Activated CD8-positive, alpha-beta memory T cell treated with anti-CD3 and anti-CD28 coated beads, Interleukin-2, amount 50 U/mL, for 4 hours (primary cell): ENCODE data around the gene KRT74.

ENCODE experiments used
- DNase-seq: peaks from one replicate; pipeline ENCODE4 v3.0.0-alpha.2; 2020

The KRT74 gene

GRCh38 chr12:52533686-52534470, 39.8 kb downstream of the KRT74 start:
- no peak for DNase-seq

GRCh38 chr12:52532636-52533035, 41.0 kb downstream of the KRT74 start:
- DNase-seq, result no peak

GRCh38 chr12:52531566-52532300, 41.9 kb downstream of the KRT74 start:
- DNase-seq, result no peak

- no peak for DNase-seq
Measured at GRCh38 chr12:52530905-52531304, 42.7 kb downstream of the KRT74 start.

- DNase-seq, result no peak
Measured at GRCh38 chr12:52530366-52530765, 43.3 kb downstream of the KRT74 start.

- no peak for DNase-seq
Measured at GRCh38 chr12:52529846-52530245, 43.8 kb downstream of the KRT74 start.

- no peak for DNase-seq
Measured at GRCh38 chr12:52529417-52529816, 44.2 kb downstream of the KRT74 start.

GRCh38 chr12:52528641-52529143, 45.0 kb downstream of the KRT74 start:
- no peak for DNase-seq

GRCh38 chr12:52527121-52527800, 46.4 kb downstream of the KRT74 start:
- DNase-seq, result no peak

- no peak for DNase-seq
Measured at GRCh38 chr12:52526511-52526951, 47.1 kb downstream of the KRT74 start.

- no peak for DNase-seq
Measured at GRCh38 chr12:52525661-52526499, 47.8 kb downstream of the KRT74 start.

- DNase-seq, result no peak
Measured at GRCh38 chr12:52524898-52525591, 48.6 kb downstream of the KRT74 start.

- no peak for DNase-seq
Measured at GRCh38 chr12:52524241-52524897, 49.3 kb downstream of the KRT74 start.

- DNase-seq, result no peak
Measured at GRCh38 chr12:52523824-52524223, 49.8 kb downstream of the KRT74 start.

- DNase-seq, result no peak
Measured at GRCh38 chr12:52522346-52523011, 51.2 kb downstream of the KRT74 start.

- DNase-seq, result no peak
Measured at GRCh38 chr12:52521568-52522266, 51.9 kb downstream of the KRT74 start.

- no peak for DNase-seq
Measured at GRCh38 chr12:52521175-52521567, 52.5 kb downstream of the KRT74 start.

GRCh38 chr12:52519826-52520662, 53.6 kb downstream of the KRT74 start, which contains the start of gene KRT5:
TSS of gene KRT5 (minus strand) at chr12:52520394. CDS start at chr12:52520296, 98 bp downstream.
- no peak for DNase-seq

- DNase-seq, result no peak
Measured at GRCh38 chr12:52519387-52519703, 54.3 kb downstream of the KRT74 start.
